ENCODE data around the gene NCAPD3. TPM values are rescaled to one million over a fixed set of nuclear protein-coding genes. Genes with fewer than 3 reads are reported as not detected.

NCAPD3 gene
- total RNA-seq, 3 donors from 2014 or later: 12.6 to 19.8 (median 16.6) TPM

DNA sequence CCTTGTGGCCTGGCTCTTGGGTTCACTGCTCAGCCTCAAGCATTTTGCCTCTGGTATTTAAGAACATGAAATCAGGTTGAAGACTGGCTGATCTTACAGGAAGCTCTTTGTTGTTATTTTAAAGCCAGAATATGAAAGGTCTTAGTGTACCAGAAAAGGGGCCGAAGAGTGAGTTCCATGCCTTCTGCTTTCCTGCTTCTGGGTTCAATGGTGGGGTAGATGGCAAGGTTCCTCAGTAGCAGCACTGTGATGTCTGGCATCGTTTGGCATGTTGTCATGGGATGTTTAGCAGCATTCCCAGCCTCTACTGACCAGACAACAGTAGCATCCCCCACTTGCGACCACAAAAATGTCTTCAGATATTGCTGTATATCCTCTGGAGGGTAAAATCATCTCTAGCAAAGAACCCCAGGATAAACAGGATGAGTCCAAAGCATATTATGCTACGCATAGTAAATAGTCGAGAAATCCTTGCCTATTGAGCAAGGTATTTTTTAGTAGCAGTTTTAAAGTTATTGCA is 3.1 kb upstream of the NCAPD3 start:
- Histone ChIP-seq H3K4me1 (ENCODE audit: low read depth) (peaks cover 19% of the 10 kb centered on the region), H3K4me3 (no peak overlapping the region)
- ATAC-seq: no peak

DNA sequence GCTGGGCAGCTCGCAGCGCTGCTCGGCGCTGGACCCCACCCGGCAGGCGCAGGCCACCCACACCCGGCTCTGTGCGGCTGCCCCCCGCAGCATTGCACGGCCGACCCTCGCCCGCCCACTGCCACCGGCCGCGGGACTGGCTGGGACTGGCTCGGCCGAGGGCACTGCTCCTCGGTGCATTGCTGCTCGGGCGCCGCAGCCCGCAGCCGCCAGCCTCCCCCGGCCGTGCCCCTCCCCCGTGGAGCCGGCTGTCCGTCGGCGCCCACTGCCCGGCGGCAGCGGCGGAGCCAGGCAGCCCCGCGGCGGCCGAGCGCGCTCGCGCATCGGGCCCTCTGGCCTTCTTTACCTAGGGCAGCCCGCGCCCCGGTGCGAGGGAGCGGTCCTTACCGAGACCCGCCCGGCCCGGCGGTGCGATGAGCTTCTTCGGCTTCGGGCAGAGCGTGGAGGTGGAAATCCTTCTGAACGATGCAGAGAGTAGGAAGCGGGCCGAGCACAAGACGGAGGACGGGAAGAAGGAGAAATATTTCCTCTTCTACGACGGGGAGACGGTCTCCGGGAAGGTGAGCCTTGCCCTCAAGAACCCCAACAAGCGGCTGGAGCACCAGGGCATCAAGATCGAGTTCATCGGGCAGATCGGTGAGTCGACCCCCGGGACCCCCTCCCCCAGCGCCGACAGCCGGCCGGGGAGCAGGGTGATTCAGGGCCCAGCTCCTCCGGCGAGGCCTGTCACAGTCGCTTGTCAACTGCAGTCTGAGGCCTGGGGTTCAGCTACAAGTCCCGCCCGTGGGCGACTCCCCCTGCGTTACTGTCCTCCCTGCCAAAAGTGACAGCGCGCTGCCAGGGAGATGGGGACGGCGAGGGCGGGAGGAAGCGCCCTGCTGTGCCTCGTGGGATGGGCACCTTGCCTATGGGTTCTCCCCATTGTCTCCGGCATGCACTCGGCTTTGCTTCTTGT is 1.2 kb upstream of the NCAPD3 start:
- peaks cover 19% of the 10 kb centered on the region for H3K4me1 ChIP-seq (ENCODE audit: low read depth)
- peak overlapping the region; percentile 71 for H3K4me3 ChIP-seq
- H3K36me3 ChIP-seq (ENCODE audit: low read depth): no peaks in the 10 kb centered on the region
- ATAC-seq (peak; percentile 33), DNase-seq (peak; percentile 53 to 81 (median 72))
- intact Hi-C loops (cut with DNase I, micrococcal nuclease): no loop called here
- no peaks in the 10 kb centered on the region for H3K9me3 ChIP-seq
- TF ChIP-seq, protein P1, sequence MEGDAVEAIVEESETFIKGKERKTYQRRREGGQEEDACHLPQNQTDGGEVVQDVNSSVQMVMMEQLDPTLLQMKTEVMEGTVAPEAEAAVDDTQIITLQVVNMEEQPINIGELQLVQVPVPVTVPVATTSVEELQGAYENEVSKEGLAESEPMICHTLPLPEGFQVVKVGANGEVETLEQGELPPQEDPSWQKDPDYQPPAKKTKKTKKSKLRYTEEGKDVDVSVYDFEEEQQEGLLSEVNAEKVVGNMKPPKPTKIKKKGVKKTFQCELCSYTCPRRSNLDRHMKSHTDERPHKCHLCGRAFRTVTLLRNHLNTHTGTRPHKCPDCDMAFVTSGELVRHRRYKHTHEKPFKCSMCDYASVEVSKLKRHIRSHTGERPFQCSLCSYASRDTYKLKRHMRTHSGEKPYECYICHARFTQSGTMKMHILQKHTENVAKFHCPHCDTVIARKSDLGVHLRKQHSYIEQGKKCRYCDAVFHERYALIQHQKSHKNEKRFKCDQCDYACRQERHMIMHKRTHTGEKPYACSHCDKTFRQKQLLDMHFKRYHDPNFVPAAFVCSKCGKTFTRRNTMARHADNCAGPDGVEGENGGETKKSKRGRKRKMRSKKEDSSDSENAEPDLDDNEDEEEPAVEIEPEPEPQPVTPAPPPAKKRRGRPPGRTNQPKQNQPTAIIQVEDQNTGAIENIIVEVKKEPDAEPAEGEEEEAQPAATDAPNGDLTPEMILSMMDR (IDR thresholded peaks at IDR 0.05): no peak

More for the DNA sequence above, 3.1 kb upstream of the NCAPD3 start:
- TF ChIP-seq, protein P1 (IDR thresholded peaks at IDR 0.05): no peak
- H3K9me3 ChIP-seq: no peaks in the 10 kb centered on the region
- DNase-seq: no peak
- H3K36me3 ChIP-seq (ENCODE audit: low read depth): no peaks in the 10 kb centered on the region
- intact Hi-C loops (cut with DNase I, micrococcal nuclease): no loop called here

DNA sequence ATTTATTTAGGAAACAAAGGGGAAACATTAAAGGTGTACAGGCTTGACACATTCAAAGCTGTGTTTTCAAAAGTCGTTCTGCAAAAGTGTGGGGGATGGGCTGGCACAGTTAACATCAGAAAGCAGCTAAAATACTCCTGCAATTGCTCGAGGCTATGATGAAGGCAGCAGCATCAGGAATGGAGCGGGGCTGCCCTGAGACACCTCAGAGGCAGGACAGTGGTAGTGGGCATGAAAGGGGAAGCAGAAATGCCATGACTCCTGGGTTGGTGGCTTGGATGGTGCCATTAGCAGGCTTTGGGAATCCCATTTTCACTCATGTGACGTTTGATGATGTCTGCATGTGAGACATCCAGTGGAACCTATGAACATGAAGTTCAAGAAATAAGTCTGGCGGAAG is 646 bp downstream of the NCAPD3 start:
- DNase-seq: peak in 1 of 3 donors; percentile 13
- H3K9me3 ChIP-seq: no peaks in the 10 kb centered on the region
- TF ChIP-seq, protein P1 (IDR thresholded peaks at IDR 0.05): no peak
- peaks cover 19% of the 10 kb centered on the region for H3K4me1 ChIP-seq (ENCODE audit: low read depth)
- H3K36me3 ChIP-seq (ENCODE audit: low read depth): no peaks in the 10 kb centered on the region
- intact Hi-C loops (cut with DNase I, micrococcal nuclease): no loop called here
- H3K4me3 ChIP-seq: peak overlapping the region; percentile 71
- no peak for ATAC-seq

DNA sequence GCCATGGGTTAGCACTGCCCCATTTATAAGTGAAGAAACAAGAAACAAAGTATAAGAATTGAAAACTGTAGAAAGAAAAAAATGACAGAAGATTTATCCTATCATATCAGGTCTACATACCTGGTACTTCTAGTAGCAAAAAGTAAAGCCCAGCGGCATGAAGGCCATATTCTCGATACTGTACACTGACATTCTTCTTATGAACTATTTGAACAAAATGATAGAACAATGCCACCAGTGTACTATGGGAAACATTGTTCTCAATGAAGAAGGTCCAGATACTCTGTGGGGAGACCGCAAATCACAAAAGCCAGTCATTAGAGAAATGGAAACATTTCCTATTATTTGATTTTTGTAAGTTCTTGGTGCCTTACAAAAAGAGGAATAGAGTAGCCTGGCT is 7.0 kb downstream of the NCAPD3 start:
- no peak for ATAC-seq
- TF ChIP-seq, protein P1 (IDR thresholded peaks at IDR 0.05): no peak
- no peaks in the 10 kb centered on the region for H3K9me3 ChIP-seq
- no peak overlapping the region for H3K4me3 ChIP-seq
- intact Hi-C loops (cut with DNase I, micrococcal nuclease): no loop called here
- no peaks in the 10 kb centered on the region for H3K4me1 ChIP-seq (ENCODE audit: low read depth)
- no peak for DNase-seq
- H3K36me3 ChIP-seq (ENCODE audit: low read depth): no peaks in the 10 kb centered on the region

DNA sequence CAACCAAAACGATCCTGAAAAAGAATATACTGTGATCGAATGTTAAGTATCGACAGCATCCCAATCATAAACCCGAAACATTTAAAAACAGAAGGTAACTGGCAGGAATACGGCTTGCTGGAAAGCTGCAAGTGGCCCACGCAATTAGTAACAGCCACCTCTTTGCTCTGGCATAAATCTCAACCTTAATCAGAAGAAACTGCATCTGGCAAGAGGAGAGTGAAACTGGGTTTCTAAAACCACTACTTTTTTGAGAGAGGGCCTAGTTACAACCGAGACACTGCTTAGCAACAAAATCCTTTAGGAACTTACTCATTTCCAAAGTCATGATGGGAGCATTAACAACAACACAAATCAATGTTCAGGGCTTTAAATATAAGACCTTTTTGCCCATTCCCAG is 7.9 kb downstream of the NCAPD3 start:
- H3K4me3 ChIP-seq: no peak overlapping the region
- no peaks in the 10 kb centered on the region for H3K9me3 ChIP-seq
- no peaks in the 10 kb centered on the region for H3K36me3 ChIP-seq (ENCODE audit: low read depth)
- no peaks in the 10 kb centered on the region for H3K4me1 ChIP-seq (ENCODE audit: low read depth)
- DNase-seq (no peak), ATAC-seq (no peak)
- TF ChIP-seq, protein P1 (IDR thresholded peaks at IDR 0.05): no peak
- intact Hi-C loops (cut with DNase I, micrococcal nuclease): no loop called here

Measured in mucosa of descending colon (tissue), 3 donors.